HG03521 (cell line): ENCODE data around the gene HIF1A.
"Not testable (repeated sequence)": the region's sequence is repeated elsewhere in the genome, so short reads cannot be mapped to it uniquely, and the experiment has no call there.

Source experiments
- ATAC-seq: cut with Tn5 transposase; IDR thresholded peaks from one replicate; pipeline ENCODE4 v1.9.1; 2021; ENCODE audit warnings: mild to moderate bottlenecking, moderate library complexity; ENCODE audit not compliant: unreplicated experiment

HIF1A gene

GRCh38 chr14:61694830-61695694 is at the start of gene HIF1A:
Gene HIF1A, plus strand, starts transcription at chr14:61695513. Its CDS starts 292 bp downstream, at chr14:61695805.
- ATAC-seq = peak; percentile 95

DNA sequence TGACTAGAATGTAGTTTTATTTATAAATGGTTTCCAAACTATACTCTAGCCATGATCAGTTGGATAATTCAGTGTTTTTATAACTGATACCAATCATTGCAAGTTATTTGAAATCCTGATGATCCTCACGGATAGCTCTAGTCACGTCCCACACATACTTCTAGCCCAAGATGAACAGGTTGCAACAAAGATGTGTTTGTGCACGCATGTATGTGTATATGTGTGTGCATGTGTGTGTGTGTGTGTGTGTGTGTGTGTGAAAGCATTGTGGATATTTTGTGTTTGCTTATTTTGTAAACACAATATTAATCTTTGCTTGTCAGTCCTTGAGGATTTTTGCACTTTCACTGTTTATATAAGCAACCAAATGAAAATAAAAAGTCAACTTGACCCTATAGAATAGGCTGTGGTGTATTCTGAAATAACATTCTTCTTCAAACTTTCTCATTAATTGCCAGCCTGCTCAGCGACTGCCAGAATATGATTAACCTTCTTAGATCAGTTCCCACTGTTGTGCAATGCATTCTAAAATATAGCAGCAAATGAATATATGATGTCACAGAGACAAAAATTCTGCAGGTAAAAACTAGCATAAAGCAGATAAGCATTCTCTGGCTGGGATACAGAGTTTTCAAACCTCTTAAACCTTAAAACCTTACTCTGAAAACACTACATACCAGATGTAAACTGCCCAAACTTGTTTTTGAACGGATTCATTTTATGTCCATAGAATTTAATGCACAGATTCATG is 48.8 kb upstream of the HIF1A start:
- no peak for ATAC-seq

GRCh38 chr14:61647704-61648103 is 47.6 kb upstream of the HIF1A start:
- ATAC-seq = no peak

DNA sequence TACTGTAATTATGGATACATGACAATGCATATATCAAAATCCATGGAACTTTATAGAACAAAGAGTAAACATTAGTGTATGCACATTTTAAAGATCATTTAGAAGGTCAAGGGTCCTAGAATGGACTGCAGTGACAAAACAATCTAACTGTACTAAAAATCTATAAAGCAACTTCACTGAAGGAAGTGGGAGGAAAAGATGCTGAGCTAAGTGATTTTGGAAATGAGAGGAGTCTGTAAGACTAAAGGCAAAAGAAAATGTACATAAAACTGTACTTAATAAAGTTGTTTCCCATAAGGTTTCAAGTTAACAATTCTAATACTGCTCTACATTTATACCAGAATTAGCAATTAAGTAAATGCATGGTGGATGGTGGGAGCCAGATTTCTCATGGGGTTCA is 46.9 kb upstream of the HIF1A start:
- ATAC-seq = no peak

GRCh38 chr14:61649283-61649682 is 46.0 kb upstream of the HIF1A start:
- ATAC-seq = no peak

GRCh38 chr14:61651355-61651754 is 44.0 kb upstream of the HIF1A start:
- no peak for ATAC-seq

- ATAC-seq = no peak
These were observed 42.6 kb upstream of the HIF1A start for GRCh38 chr14:61652526-61653262.

GRCh38 chr14:61653507-61653906 is 41.8 kb upstream of the HIF1A start:
- no peak for ATAC-seq

DNA sequence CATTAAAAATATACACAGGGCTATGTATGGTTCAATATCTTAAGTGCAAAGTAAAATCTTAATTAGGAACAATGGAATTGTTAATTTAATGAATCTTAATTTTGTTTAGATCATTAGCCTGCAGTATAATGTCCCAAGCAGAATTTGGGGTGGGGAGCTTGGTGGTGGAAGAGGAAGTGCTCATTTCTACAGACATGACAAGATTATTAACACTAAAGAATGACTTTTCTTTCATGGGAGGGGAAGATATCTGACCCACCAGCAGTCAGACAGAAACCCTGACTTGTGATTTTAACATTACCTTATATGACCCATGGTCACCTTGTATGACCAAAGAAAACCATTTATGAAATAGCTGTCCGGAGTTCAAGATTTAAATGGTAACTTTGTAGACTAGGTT is 41.3 kb upstream of the HIF1A start:
- no peak for ATAC-seq

GRCh38 chr14:61655777-61656176 is 39.5 kb upstream of the HIF1A start:
- ATAC-seq = no peak

DNA sequence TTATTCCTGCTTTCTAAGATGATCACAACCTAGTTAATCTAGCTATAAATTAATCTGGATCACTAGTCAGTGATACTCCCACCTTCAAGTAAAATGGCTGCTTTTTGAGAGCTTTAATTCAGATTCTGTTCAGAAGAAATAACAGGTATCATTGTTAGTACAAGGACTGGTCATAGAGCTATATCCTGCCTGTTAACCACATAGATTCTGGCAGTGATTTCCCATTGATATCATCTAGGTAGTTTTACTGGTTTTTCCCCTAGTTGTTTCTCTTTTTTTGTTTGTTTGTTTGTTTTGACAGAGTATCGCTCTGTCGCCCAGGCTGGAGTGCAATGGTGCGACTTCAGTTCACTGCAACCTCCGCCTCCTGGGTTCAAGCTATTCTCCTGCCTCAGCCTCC is 39.0 kb upstream of the HIF1A start:
- ATAC-seq = no peak

- ATAC-seq = not testable (repeated sequence)
These were observed 37.2 kb upstream of the HIF1A start for GRCh38 chr14:61658111-61658510.

DNA sequence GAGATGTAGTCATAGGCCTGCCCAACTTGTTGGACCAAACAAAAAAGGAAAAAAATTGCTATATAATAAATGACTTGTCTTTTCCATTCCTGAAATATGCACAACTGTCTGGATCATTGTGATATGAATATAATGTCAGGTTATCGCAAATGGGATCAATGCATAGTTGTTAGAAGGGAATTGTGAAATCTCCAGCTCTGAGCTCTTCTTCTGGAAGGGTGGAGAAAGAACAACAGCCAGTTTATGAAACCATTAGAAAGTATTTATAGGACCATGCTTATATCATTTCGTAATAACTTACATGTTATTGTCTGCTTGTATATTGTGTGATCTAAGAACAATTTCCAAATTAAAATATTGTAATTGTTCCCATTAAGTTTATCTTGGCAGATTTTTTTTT is 35.7 kb upstream of the HIF1A start:
- no peak for ATAC-seq

DNA sequence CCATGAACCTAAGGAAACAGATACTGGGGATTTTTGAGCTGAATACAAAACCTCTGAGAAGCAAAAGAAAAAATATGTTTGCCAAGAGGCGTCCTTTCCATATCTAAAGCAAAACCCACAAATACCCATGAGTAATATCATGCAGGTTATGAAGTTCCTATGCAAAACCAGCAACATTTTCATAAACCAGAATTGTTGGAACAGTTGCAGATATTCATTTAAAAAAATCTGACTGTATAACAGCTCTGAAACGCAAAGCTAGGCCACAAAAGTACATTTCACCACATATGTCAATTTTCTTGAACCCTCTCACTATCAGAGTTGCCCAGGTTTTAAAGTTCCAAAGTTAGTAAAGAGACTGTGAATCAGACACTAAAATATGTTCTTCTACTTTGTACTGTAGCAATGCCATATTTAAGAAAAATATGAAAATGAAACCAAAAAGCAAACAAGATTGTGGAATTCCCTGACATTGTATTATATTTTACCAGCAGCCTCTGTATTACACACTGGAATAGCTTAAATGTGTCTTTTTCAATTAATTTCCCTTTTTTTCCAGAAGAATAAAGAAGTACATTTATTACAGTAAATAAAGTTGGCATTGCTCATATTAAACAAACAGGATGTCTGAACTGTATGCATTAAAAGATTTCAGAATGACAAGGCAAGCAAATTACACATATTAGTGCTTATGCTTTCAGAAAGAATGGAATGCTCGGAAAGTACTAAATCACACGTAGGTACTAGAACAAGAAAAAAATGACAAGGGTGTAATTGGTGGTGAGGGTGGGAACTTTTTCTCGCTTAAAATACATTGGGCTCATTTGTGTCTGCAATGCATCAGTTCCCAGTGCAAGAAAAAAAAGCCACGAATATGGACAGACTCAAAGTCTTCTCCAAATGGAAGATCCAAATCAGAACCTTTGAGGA is 33.6 kb upstream of the HIF1A start:
- peak; percentile 1 for ATAC-seq

- ATAC-seq = peak; percentile 76
These were observed 32.6 kb upstream of the HIF1A start for GRCh38 chr14:61662437-61663311.

DNA sequence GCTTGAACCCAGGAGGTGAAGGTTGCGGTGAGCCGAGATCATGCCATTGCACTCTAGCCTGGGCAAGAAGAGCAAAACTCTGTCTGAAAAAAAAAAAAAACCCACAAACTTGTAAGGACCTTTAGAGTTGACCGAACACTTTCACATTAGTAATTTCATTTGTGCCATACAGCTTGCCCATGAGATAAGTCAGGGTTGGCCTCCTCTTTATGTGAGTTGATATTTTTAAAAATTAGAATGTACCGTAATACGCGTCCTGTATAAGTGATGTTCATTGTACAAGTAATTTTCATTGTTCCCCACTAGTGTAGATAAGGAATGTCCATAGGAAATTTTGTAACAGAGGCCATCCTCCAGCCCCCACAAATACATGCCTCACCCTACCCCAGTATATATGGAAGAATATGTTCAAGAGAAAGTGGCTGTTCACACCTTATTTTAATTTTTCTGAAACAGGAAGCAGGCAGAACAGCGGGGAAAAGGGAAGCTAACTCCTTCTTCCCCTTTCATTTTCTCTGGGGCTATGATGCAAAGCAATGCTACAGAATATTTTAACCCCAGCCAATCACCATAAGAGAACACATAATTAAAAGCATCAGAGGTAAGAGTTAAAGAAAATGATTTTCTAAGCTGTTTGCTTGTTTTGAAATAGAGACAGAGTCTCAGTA is 31.9 kb upstream of the HIF1A start:
- no peak for ATAC-seq

DNA sequence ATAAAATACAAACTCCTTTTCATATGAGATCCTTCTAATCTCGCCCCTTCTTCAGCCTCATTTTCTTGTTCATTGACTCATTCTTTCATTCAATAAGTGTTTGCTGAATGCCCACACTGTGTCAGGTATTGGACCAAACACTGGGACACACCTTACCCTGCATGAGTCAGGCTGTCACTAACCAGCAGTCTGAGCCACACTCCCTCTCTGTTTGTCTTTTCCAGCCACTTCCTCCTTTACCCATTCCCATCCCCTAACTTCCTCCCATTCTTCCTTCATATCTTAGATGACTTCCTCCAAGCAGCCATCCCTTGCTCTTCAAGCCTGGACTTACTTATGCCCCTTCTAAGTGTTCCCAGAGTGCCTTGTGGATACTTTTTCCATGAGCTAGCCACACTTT is 27.0 kb upstream of the HIF1A start:
- no peak for ATAC-seq

- no peak for ATAC-seq
These were observed 24.7 kb upstream of the HIF1A start for GRCh38 chr14:61670576-61670975.

DNA sequence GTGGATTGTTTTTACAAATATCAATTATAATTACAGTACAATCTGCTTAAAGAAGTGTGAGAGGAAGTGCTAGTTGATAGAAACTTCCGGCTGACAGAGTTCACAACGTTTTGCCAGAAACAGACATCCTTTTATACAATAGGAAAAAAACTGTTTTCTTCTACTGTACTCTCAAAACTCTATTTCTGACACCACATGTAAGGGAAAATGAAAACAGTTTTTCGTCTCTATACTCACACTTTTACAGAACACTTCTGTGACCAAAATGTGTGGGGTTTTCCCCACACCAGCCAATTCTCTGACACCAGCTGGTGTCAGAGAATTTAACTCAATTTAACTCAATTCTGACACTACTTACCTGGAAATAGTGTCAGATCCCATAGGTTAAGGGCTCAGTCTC is 24.2 kb upstream of the HIF1A start:
- ATAC-seq = no peak
